Activated CD8-positive, alpha-beta T cell treated with anti-CD3 and anti-CD28 coated beads for 36 hours (primary cell): Measurements from ENCODE around the gene IL17RB. TPM values are rescaled to one million over a fixed set of nuclear protein-coding genes. Genes with fewer than 3 reads are reported as not detected.

Experiments used
- ATAC-seq: fragments of 200-7000 bp; cut with Tn5 transposase; one replicate; pipeline ENCODE4 v1.10.0; 2021; ENCODE audit warnings: mild to moderate bottlenecking, moderate library complexity
- CTCF ChIA-PET: fragments of 350-600 bp; sonication (Branson Sonifier 250); formaldehyde crosslinking; loops from one replicate; lab custom pipeline; 2021; ENCODE audit warnings: antibody characterized with exemption; lab: Charles Lee
- POLR2A ChIA-PET: fragments of 350-600 bp; sonication (Branson Sonifier 250); formaldehyde crosslinking; loops from one replicate; lab custom pipeline; 2021; ENCODE audit warnings: antibody characterized with exemption; lab: Charles Lee
- DNase-seq: peaks from one replicate; pipeline ENCODE4 v3.0.0-alpha.2; 2020
- H3K27ac Mint-ChIP-seq: one replicate; pipeline ENCODE4 v1.8.0; 2021; ENCODE audit warnings: mild to moderate bottlenecking, mixed read lengths
- H3K27me3 Mint-ChIP-seq: one replicate; pipeline ENCODE4 v1.8.0; 2021; ENCODE audit warnings: mixed read lengths
- H3K36me3 Mint-ChIP-seq: one replicate; pipeline ENCODE4 v1.8.0; 2021; ENCODE audit warnings: low read depth, mixed read lengths
- H3K4me1 Mint-ChIP-seq: one replicate; pipeline ENCODE4 v1.8.0; 2021; ENCODE audit warnings: low read depth, mixed read lengths
- H3K4me3 Mint-ChIP-seq: one replicate; pipeline ENCODE4 v1.8.0; 2021; ENCODE audit warnings: mild to moderate bottlenecking, moderate library complexity, mixed read lengths
- H3K9me3 Mint-ChIP-seq: one replicate; pipeline ENCODE4 v1.8.0; 2021; ENCODE audit warnings: mixed read lengths
- intact Hi-C: fragments of 100-400 bp; cut with micrococcal nuclease; formaldehyde crosslinking; loops from one replicate; pipeline ENCODE4 v1.10.0; 2022
- total RNA-seq, 2 experiments: library from RNA; stranded (reverse); gene quantifications; one replicate each; pipeline ENCODE4 v1.2.3, GENCODE V29; 2021
- TF ChIP-seq, protein P1 (sequence below): fragments of 200-600 bp; IDR thresholded peaks from one replicate; pipeline ENCODE4 v1.8.0; 2022; ENCODE audit warnings: antibody characterized with exemption, mild to moderate bottlenecking

IL17RB gene
- total RNA-seq, 2 experiments from 2014 or later, result not detected

- H3K27me3 Mint-ChIP-seq, result peaks cover 2% of the 10 kb centered on the region
- no peaks in the 10 kb centered on the region for H3K9me3 Mint-ChIP-seq
- ChIA-PET POLR2A (no interaction called here), CTCF (no interaction called here)
- DNase-seq, result no peak
- H3K4me3 Mint-ChIP-seq, result no peak overlapping the region
- no peak for ATAC-seq
- no peaks in the 10 kb centered on the region for H3K4me1 Mint-ChIP-seq
- intact Hi-C loops, result no loop called here
- no peak overlapping the region for H3K27ac Mint-ChIP-seq
- H3K36me3 Mint-ChIP-seq, result no peaks in the 10 kb centered on the region
- TF ChIP-seq, protein P1, sequence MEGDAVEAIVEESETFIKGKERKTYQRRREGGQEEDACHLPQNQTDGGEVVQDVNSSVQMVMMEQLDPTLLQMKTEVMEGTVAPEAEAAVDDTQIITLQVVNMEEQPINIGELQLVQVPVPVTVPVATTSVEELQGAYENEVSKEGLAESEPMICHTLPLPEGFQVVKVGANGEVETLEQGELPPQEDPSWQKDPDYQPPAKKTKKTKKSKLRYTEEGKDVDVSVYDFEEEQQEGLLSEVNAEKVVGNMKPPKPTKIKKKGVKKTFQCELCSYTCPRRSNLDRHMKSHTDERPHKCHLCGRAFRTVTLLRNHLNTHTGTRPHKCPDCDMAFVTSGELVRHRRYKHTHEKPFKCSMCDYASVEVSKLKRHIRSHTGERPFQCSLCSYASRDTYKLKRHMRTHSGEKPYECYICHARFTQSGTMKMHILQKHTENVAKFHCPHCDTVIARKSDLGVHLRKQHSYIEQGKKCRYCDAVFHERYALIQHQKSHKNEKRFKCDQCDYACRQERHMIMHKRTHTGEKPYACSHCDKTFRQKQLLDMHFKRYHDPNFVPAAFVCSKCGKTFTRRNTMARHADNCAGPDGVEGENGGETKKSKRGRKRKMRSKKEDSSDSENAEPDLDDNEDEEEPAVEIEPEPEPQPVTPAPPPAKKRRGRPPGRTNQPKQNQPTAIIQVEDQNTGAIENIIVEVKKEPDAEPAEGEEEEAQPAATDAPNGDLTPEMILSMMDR, result no peak
Measured at GRCh38 chr3:53801319-53801718, 45.0 kb upstream of the IL17RB start.

DNA sequence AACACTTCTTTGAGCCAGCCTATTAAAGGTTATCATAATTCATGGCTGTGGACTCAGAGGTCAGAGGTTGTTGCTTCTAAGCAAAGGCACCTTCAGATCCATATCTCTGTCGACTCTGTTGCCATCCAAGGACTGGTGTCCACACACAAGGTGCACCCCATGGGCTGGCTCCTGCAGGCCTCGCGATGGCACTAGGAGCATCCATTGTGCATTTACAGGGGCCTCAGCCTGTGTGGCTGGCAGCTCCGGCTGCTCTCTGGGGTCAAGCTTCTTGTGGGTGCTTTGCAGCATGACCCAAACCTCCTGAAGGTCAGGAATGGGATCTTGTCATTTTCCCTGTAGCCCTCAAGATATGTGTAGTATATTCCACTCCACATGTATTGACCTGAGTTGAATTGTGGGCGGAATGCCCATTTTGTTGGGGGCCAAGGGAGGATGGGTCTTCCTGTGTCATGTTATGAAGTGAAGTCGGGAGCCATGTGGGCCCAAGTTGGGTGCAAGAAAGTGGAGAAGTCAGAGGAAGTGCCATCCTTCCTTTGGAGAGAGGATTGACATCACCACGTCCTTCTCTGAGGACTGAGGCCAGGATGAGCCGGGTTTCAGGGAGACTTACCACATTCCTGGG lies 44.0 kb upstream of the IL17RB start:
- no peaks in the 10 kb centered on the region for H3K4me1 Mint-ChIP-seq

DNA sequence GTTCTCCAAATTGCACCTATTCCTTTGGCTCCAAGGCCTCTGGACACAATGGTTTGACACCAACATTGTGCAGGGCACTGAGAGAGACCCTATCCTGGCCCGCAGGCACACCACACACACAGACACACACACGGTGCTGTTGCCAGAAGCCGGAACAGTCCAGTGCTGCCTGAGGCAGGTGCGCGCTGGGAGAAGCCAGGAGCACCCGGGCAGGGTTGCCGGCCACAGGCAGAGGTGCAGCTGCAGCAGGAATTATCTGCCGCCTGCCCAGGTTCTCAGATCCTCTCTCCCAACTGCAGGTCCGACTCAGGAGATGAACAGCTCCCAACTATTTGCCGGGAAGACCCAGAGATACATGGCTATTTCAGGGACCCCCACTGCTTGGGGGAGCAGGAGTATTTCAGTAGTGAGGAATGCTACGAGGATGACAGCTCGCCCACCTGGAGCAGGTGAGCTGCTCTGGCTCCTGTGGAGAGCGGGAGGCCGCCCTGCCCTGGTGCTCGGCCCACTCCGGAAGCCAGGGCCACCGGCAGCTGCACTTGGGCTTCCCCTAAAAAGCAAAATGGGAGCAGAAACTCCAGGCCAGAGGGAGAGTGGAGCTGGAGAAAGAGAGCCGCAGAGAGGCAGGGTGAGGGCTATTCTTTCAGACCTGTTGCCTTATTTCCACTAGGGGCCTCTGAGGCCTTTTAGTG lies 43.1 kb upstream of the IL17RB start:
- TF ChIP-seq, protein P1, result no peak
- Mint-ChIP-seq H3K27ac (no peak overlapping the region), H3K36me3 (no peaks in the 10 kb centered on the region), H3K4me3 (no peak overlapping the region), H3K4me1 (no peaks in the 10 kb centered on the region), H3K27me3 (peaks cover 4% of the 10 kb centered on the region), H3K9me3 (no peaks in the 10 kb centered on the region)
- DNase-seq (no peak), ATAC-seq (no peak)
- ChIA-PET CTCF (no interaction called here), POLR2A (no interaction called here)
- intact Hi-C loops, result no loop called here

More for the DNA sequence above, 44.0 kb upstream of the IL17RB start:
- no peaks in the 10 kb centered on the region for H3K36me3 Mint-ChIP-seq
- DNase-seq (no peak), ATAC-seq (no peak)
- H3K9me3 Mint-ChIP-seq, result no peaks in the 10 kb centered on the region
- H3K27me3 Mint-ChIP-seq, result peaks cover 2% of the 10 kb centered on the region
- CTCF ChIA-PET, result no interaction called here
- no peak overlapping the region for H3K4me3 Mint-ChIP-seq
- intact Hi-C loops, result no loop called here
- H3K27ac Mint-ChIP-seq, result no peak overlapping the region
- POLR2A ChIA-PET, result no interaction called here
- TF ChIP-seq, protein P1, result no peak

- intact Hi-C loops, result no loop called here
- H3K27ac Mint-ChIP-seq, result no peak overlapping the region
- H3K4me3 Mint-ChIP-seq, result no peak overlapping the region
- ATAC-seq, result no peak
- TF ChIP-seq, protein P1, result no peak
- CTCF ChIA-PET, result no interaction called here
- no peaks in the 10 kb centered on the region for H3K4me1 Mint-ChIP-seq
- peaks cover 4% of the 10 kb centered on the region for H3K27me3 Mint-ChIP-seq
- POLR2A ChIA-PET, result no interaction called here
- DNase-seq, result no peak
- no peaks in the 10 kb centered on the region for H3K36me3 Mint-ChIP-seq
- H3K9me3 Mint-ChIP-seq, result no peaks in the 10 kb centered on the region
Measured at GRCh38 chr3:53803816-53804695, 42.3 kb upstream of the IL17RB start.
